ENCODE measurements around the gene OR6N2. TPM values are rescaled to one million over a fixed set of nuclear protein-coding genes. Genes with fewer than 3 reads are reported as not detected.

The OR6N2 gene
- total RNA-seq, 2 donors from 2014 or later: not detected

DNA sequence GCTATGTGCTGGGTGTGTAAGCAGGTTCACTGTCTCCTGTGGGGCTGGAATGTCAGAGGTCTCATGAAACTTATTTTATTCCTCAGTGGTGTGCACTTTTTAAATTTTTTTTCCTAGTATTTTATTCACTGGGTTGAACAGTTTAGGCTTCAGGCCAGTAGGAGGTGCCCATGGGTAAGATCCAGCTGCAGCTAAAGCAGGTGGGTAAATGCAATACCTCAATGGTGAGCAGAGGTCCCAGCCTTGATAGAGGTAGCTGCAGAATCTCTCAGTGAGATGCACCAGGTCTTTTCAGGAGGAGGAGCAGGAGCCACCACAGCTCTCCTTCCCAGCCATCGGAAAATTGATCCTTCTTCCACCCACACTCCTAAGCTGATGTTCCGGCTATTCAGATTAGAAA is 12.6 kb upstream of the OR6N2 start:
- Histone ChIP-seq H3K4me1 (replicated peaks) (no peaks in the 10 kb centered on the region), H3K36me3 (no peaks in the 10 kb centered on the region), H3K27me3 (replicated peaks; ENCODE audit: insufficient read depth) (no peaks in the 10 kb centered on the region), H3K9me3 (no peaks in the 10 kb centered on the region), H3K27ac (no peak overlapping the region), H3K4me3 (no peak overlapping the region)
- intact Hi-C loops (cut with DNase I): no loop called here
- TF ChIP-seq POLR2AphosphoS5 (IDR thresholded peaks at IDR 0.05): no peak
- TF ChIP-seq, protein P1, sequence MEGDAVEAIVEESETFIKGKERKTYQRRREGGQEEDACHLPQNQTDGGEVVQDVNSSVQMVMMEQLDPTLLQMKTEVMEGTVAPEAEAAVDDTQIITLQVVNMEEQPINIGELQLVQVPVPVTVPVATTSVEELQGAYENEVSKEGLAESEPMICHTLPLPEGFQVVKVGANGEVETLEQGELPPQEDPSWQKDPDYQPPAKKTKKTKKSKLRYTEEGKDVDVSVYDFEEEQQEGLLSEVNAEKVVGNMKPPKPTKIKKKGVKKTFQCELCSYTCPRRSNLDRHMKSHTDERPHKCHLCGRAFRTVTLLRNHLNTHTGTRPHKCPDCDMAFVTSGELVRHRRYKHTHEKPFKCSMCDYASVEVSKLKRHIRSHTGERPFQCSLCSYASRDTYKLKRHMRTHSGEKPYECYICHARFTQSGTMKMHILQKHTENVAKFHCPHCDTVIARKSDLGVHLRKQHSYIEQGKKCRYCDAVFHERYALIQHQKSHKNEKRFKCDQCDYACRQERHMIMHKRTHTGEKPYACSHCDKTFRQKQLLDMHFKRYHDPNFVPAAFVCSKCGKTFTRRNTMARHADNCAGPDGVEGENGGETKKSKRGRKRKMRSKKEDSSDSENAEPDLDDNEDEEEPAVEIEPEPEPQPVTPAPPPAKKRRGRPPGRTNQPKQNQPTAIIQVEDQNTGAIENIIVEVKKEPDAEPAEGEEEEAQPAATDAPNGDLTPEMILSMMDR (IDR thresholded peaks at IDR 0.05): peak in 1 of 4 experiments; percentile 9
- no peak for DNase-seq (ENCODE audit: low spot score)
- WGBS: 93% methylated on average over 2 of the region's 2 CpGs

DNA sequence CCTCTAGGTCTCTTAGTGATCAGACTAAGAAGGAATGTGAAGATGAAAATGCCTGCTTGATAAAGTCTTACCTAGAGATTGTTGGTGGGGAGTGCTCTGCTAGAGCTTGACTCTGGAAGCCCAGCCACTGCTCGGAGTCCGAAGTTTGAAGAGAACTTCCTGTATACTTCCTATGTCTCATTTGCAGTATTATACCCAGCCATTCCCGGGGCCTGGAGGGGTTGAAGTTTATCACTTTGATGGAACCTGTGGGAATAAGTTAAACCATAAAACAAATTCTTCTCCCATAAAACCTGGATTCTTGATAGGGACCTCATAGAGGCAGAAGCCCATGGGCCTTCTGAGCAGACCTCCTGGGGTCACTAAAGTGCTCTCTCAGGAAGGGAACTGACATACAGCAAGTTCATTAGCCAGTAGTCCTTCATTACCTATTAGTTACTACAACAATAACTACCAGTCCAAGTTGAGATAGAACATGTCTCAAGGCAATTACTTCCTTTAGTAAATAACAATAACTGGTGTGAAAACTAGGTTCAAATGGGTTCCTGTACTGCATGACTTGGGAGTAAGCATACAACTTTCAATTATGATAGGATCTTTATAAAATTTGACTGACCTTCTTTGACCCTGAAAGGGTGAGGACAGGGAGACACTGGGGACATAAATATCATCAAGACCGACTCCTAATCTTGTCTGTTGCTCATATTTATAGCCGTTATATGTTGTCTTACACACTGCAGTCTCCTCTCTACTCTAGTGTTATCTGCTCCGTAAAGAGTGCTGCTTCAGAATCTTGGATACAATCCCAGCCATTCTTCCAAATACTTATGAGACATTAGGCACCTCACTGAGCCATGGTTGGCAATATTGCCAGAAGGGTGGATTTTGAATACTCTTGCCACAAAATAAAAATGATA is 8.8 kb downstream of the OR6N2 start, which contains the start of gene OR6N1:
Gene OR6N1, minus strand, starts transcription at position 246 of the 917 bp plus-strand sequence. CDS start 5,513 bp downstream, outside the sequence.
- no peaks in the 10 kb centered on the region for H3K4me1 ChIP-seq (replicated peaks)
- TF ChIP-seq, protein P1 (IDR thresholded peaks at IDR 0.05): no peak
- TF ChIP-seq POLR2A (IDR thresholded peaks at IDR 0.05) (no peak), POLR2AphosphoS5 (IDR thresholded peaks at IDR 0.05) (no peak)
- no peaks in the 10 kb centered on the region for H3K27me3 ChIP-seq (replicated peaks; ENCODE audit: insufficient read depth)
- 49% methylated on average over 6 of the region's 6 CpGs for WGBS
- H3K9me3 ChIP-seq: no peaks in the 10 kb centered on the region
- H3K4me3 ChIP-seq: no peak within 1 kb of the TSS
- no peaks in the 10 kb centered on the region for H3K36me3 ChIP-seq
- H3K27ac ChIP-seq: no peak within 1 kb of the TSS
- intact Hi-C loops (cut with DNase I): no loop called here
- DNase-seq (ENCODE audit: low spot score): no peak

DNA sequence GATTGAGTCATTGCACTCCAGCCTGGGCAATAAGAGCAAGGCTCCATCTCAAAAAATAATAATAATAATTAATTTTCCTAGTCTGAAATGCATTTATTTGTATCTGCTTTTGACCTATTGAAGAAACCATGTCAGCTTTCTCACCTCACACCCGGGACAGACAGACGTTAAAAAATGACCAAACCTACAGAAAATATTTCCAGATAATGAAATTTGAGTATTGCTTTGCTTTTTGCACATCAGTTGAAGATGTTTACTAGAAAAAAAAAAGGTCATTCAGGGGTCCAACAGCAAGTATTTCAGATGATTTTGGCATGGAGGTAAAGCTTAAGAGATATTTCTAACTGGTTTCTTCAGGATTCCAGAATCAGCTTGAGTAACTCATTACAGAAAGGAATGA is 26.6 kb downstream of the OR6N2 start, which contains the start of gene OR6K6:
Gene OR6K6, plus strand, starts transcription at position 301 of the 400 bp plus-strand sequence. CDS start 168 bp downstream, outside the sequence.
- Histone ChIP-seq H3K4me3 (no peak within 1 kb of the TSS), H3K36me3 (no peaks in the 10 kb centered on the region), H3K27ac (no peak within 1 kb of the TSS), H3K27me3 (replicated peaks; ENCODE audit: insufficient read depth) (no peaks in the 10 kb centered on the region), H3K9me3 (no peaks in the 10 kb centered on the region), H3K4me1 (replicated peaks) (no peaks in the 10 kb centered on the region)
- intact Hi-C loops (cut with DNase I): no loop called here
- WGBS: 87% methylated on average over 2 of the region's 2 CpGs
- TF ChIP-seq POLR2A (IDR thresholded peaks at IDR 0.05) (no peak), POLR2AphosphoS5 (IDR thresholded peaks at IDR 0.05) (no peak)
- TF ChIP-seq, protein P1 (IDR thresholded peaks at IDR 0.05): no peak
- DNase-seq (ENCODE audit: low spot score): no peak

DNA sequence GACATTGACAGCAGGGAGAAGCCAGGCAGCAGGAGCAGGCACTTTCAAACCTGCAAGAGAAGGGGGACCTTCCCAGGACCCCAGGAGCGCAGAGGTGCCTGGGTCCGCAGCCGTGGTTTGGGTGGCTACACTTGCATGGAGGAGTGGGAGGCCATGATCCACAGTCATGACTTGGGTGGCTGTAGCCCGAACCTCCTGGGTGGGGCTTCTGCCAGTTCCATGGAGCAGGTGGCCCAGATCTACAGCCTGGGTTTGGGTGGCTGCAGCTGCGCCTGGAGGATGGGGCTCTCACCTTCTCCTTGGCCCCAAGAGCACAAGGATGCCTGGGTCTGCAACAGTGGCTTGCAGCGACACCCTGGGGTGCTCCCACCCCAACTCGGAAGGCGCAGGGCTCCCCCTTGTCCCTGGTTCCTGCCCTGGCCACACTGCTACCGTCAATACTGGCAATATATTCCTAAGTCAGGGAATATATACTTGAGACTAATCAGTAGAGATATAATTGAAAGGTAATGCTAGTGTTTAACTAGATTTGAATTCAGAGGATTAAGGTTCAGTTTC is 28.8 kb downstream of the OR6N2 start:
- H3K9me3 ChIP-seq: no peaks in the 10 kb centered on the region
- WGBS: 94% methylated on average over 9 of the region's 9 CpGs
- H3K36me3 ChIP-seq: no peaks in the 10 kb centered on the region
- H3K4me3 ChIP-seq: no peak overlapping the region
- no peaks in the 10 kb centered on the region for H3K4me1 ChIP-seq (replicated peaks)
- TF ChIP-seq POLR2AphosphoS5 (IDR thresholded peaks at IDR 0.05): no peak
- no peak for TF ChIP-seq POLR2A (IDR thresholded peaks at IDR 0.05)
- TF ChIP-seq, protein P1 (IDR thresholded peaks at IDR 0.05): no peak
- H3K27me3 ChIP-seq (replicated peaks; ENCODE audit: insufficient read depth): no peaks in the 10 kb centered on the region
- no peak overlapping the region for H3K27ac ChIP-seq
- intact Hi-C loops (cut with DNase I): no loop called here
- no peak for DNase-seq (ENCODE audit: low spot score)

Data from prostate gland (tissue), 2 donors.